DLD1 (cell line): ENCODE measurements around the gene CPD.
"Not testable (repeated sequence)": the region's sequence is repeated elsewhere in the genome, so short reads cannot be mapped to it uniquely, and the experiment has no call there.

ENCODE experiments used
- in situ Hi-C: cut with HindIII; loops from 2 replicates; pipeline ENCODE4 v1.10.0; 2017; ENCODE audit warnings: low sequenced_read_pairs

CPD gene

GRCh38 chr17:30378825-30379302 is at the start of gene CPD:
TSS of gene CPD (plus strand) at chr17:30378927. CDS start at chr17:30378981, 54 bp downstream.
- in situ Hi-C loops = no loop called here

- in situ Hi-C loops = no loop called here
Measured at GRCh38 chr17:30332057-30332542, 46.6 kb upstream of the CPD start.

GRCh38 chr17:30333503-30334360 is 45.0 kb upstream of the CPD start, which contains the start of gene TMIGD1:
TSS of gene TMIGD1 (minus strand) at chr17:30334057. CDS start at chr17:30332133, 1,924 bp downstream.
- in situ Hi-C loops = no loop called here

- in situ Hi-C loops = no loop called here
Measured at GRCh38 chr17:30334421-30334820, 44.3 kb upstream of the CPD start.

- in situ Hi-C loops = no loop called here
Measured at GRCh38 chr17:30336369-30337171, 42.2 kb upstream of the CPD start.

- in situ Hi-C loops = no loop called here
Measured at GRCh38 chr17:30337393-30337999, 41.2 kb upstream of the CPD start.

GRCh38 chr17:30339086-30339485 is 39.6 kb upstream of the CPD start:
- in situ Hi-C loops = no loop called here

- in situ Hi-C loops = loop anchor here (10.0 kb wide), 2 partner anchors 146 to 236 kb away; no protein-coding TSS in a partner anchor
Measured at GRCh38 chr17:30340801-30341356, 37.8 kb upstream of the CPD start.

GRCh38 chr17:30341703-30342249 is 37.0 kb upstream of the CPD start:
- in situ Hi-C loops = loop anchor here (10.0 kb wide), 2 partner anchors 147 to 237 kb away; no protein-coding TSS in a partner anchor

- in situ Hi-C loops = loop anchor here (10.0 kb wide), 2 partner anchors 148 to 238 kb away; no protein-coding TSS in a partner anchor
Measured at GRCh38 chr17:30343244-30343643, 35.5 kb upstream of the CPD start.

GRCh38 chr17:30343796-30344195 is 34.9 kb upstream of the CPD start:
- in situ Hi-C loops = loop anchor here (10.0 kb wide), 2 partner anchors 149 to 239 kb away; no protein-coding TSS in a partner anchor

- in situ Hi-C loops = loop anchor here (5.0 to 10.0 kb wide), 3 partner anchors 138 to 240 kb away; no protein-coding TSS in a partner anchor
Measured at GRCh38 chr17:30344283-30345088, 34.2 kb upstream of the CPD start.

- in situ Hi-C loops = loop anchor here (5.0 to 10.0 kb wide), 3 partner anchors 137 to 240 kb away; no protein-coding TSS in a partner anchor
Measured at GRCh38 chr17:30345089-30345433, 33.7 kb upstream of the CPD start.

- in situ Hi-C loops = loop anchor here (5.0 to 10.0 kb wide), 3 partner anchors 137 to 241 kb away; no protein-coding TSS in a partner anchor
Measured at GRCh38 chr17:30345527-30346075, 33.1 kb upstream of the CPD start.

- in situ Hi-C loops = loop anchor here (5.0 to 10.0 kb wide), 3 partner anchors 136 to 242 kb away; no protein-coding TSS in a partner anchor
Measured at GRCh38 chr17:30346221-30346795, 32.4 kb upstream of the CPD start.

GRCh38 chr17:30347488-30347887 is 31.2 kb upstream of the CPD start:
- in situ Hi-C loops = loop anchor here (5.0 to 10.0 kb wide), 3 partner anchors 135 to 243 kb away; no protein-coding TSS in a partner anchor

GRCh38 chr17:30349252-30349651 is 29.5 kb upstream of the CPD start:
- in situ Hi-C loops = loop anchor here (5.0 to 10.0 kb wide), 3 partner anchors 133 to 244 kb away; no protein-coding TSS in a partner anchor

GRCh38 chr17:30351263-30351662 is 27.5 kb upstream of the CPD start:
- in situ Hi-C loops = not testable (repeated sequence)
